GM23248 (cell line): ENCODE measurements around the gene PHC2.

Experiments used
- EZH2 ChIP-seq: fragments of 200-600 bp; sonication (generic); IDR thresholded peaks from 2 replicates; pipeline ENCODE4 v1.6.1; 2018; ENCODE audit warnings: antibody characterized with exemption, mild to moderate bottlenecking; ENCODE audit not compliant: insufficient read depth, poor library complexity, severe bottlenecking
- EZH2phosphoT487 ChIP-seq: fragments of 200-600 bp; sonication (generic); IDR thresholded peaks from 2 replicates; pipeline ENCODE4 v1.6.1; 2018; ENCODE audit warnings: antibody characterized with exemption, moderate library complexity, mild to moderate bottlenecking, low read depth; ENCODE audit not compliant: insufficient read depth

GRCh38 chr1:33468011-33468410, 37.1 kb upstream of the PHC2 start:
- TF ChIP-seq EZH2 (no peak), EZH2phosphoT487 (no peak)
